ENCODE results near the gene SCUBE3. TPM values are rescaled to one million over a fixed set of nuclear protein-coding genes. Genes with fewer than 3 reads are reported as not detected.

SCUBE3 gene
- total RNA-seq, 1 donor from 2014 or later = 0.25 TPM

DNA sequence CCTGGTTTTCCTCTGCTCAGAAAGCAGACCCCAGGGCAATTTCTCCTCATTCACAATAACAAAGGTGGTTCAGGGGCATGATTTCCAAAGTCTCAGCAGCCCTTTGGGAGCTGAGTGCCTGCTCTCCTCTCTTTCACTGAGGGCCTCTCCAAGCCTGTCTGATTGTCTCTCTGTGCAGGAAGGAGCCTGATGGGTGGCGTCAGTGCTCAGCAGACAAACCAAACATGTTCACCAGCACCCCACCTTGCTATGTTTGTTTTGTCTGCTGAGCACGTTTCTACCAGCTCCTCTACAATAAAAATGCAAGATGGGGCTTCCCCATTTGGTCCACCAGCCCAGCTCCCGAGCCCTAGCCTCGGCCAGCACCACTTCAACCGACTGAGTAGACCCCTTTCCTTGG, 47.2 kb upstream of the SCUBE3 start:
- Mint-ChIP-seq H3K27ac (ENCODE audit: unreplicated experiment) (no peak overlapping the region), H3K4me3 (ENCODE audit: unreplicated experiment) (no peak overlapping the region)

GRCh38 chr6:35167505-35167904, 46.3 kb upstream of the SCUBE3 start:
- H3K4me1 Mint-ChIP-seq (ENCODE audit: low read depth, unreplicated experiment) = peaks cover 4% of the 10 kb centered on the region
- H3K4me3 Mint-ChIP-seq (ENCODE audit: unreplicated experiment) = no peak overlapping the region
- no peak for DNase-seq
- TF ChIP-seq CTCF (IDR thresholded peaks at IDR 0.05; ENCODE audit: partially characterized antibody, unreplicated experiment) = no peak
- no peak overlapping the region for H3K27ac Mint-ChIP-seq (ENCODE audit: unreplicated experiment)
- peaks cover 5% of the 10 kb centered on the region for H3K9me3 Mint-ChIP-seq (ENCODE audit: unreplicated experiment)
- H3K27me3 Mint-ChIP-seq (ENCODE audit: unreplicated experiment) = peaks cover 9% of the 10 kb centered on the region
- H3K36me3 Mint-ChIP-seq (ENCODE audit: unreplicated experiment) = no peaks in the 10 kb centered on the region

More for the DNA sequence above, 47.2 kb upstream of the SCUBE3 start:
- DNase-seq = no peak
- TF ChIP-seq CTCF (IDR thresholded peaks at IDR 0.05; ENCODE audit: partially characterized antibody, unreplicated experiment) = no peak
- Mint-ChIP-seq H3K9me3 (ENCODE audit: unreplicated experiment) (peaks cover 5% of the 10 kb centered on the region), H3K36me3 (ENCODE audit: unreplicated experiment) (no peaks in the 10 kb centered on the region), H3K27me3 (ENCODE audit: unreplicated experiment) (peaks cover 8% of the 10 kb centered on the region), H3K4me1 (ENCODE audit: low read depth, unreplicated experiment) (peaks cover 5% of the 10 kb centered on the region)

- Mint-ChIP-seq H3K4me3 (ENCODE audit: unreplicated experiment) (no peak overlapping the region), H3K27ac (ENCODE audit: unreplicated experiment) (no peak overlapping the region), H3K4me1 (ENCODE audit: low read depth, unreplicated experiment) (peaks cover 1% of the 10 kb centered on the region), H3K27me3 (ENCODE audit: unreplicated experiment) (peaks cover 10% of the 10 kb centered on the region), H3K9me3 (ENCODE audit: unreplicated experiment) (peaks cover 5% of the 10 kb centered on the region), H3K36me3 (ENCODE audit: unreplicated experiment) (no peaks in the 10 kb centered on the region)
- DNase-seq = no peak
- TF ChIP-seq CTCF (IDR thresholded peaks at IDR 0.05; ENCODE audit: partially characterized antibody, unreplicated experiment) = no peak
Observed at GRCh38 chr6:35168461-35168861, 45.3 kb upstream of the SCUBE3 start.

- no peak for DNase-seq
- no peaks in the 10 kb centered on the region for H3K36me3 Mint-ChIP-seq (ENCODE audit: unreplicated experiment)
- TF ChIP-seq CTCF (IDR thresholded peaks at IDR 0.05; ENCODE audit: partially characterized antibody, unreplicated experiment) = no peak
- H3K9me3 Mint-ChIP-seq (ENCODE audit: unreplicated experiment) = peaks cover 5% of the 10 kb centered on the region
- H3K27me3 Mint-ChIP-seq (ENCODE audit: unreplicated experiment) = peaks cover 10% of the 10 kb centered on the region
- no peak overlapping the region for H3K4me3 Mint-ChIP-seq (ENCODE audit: unreplicated experiment)
- H3K4me1 Mint-ChIP-seq (ENCODE audit: low read depth, unreplicated experiment) = no peaks in the 10 kb centered on the region
- H3K27ac Mint-ChIP-seq (ENCODE audit: unreplicated experiment) = no peak overlapping the region
Observed at GRCh38 chr6:35170166-35170565, 43.6 kb upstream of the SCUBE3 start.

DNA sequence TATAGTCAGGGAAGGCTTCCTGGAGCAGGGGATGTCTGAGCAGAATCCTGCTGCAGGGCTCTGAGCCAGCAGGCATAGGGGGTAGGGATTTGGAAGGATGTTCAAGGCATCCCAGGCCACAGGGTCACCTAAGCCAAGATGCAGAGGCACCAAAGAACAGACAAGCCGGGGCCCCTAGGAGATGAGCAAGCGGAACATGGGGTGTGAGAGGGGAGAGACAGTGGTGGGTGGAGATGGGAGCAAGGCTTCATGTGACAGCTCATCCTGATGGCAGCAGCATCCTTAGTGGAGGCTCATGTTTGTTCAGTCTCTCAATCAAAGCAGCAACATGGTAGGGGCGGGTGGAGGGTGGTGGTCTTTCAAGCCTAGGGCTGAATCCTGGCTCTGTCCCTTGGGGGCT, 42.9 kb upstream of the SCUBE3 start:
- no peak for DNase-seq
- peaks cover 5% of the 10 kb centered on the region for H3K9me3 Mint-ChIP-seq (ENCODE audit: unreplicated experiment)
- no peak overlapping the region for H3K27ac Mint-ChIP-seq (ENCODE audit: unreplicated experiment)
- TF ChIP-seq CTCF (IDR thresholded peaks at IDR 0.05; ENCODE audit: partially characterized antibody, unreplicated experiment) = no peak
- no peaks in the 10 kb centered on the region for H3K36me3 Mint-ChIP-seq (ENCODE audit: unreplicated experiment)
- H3K4me3 Mint-ChIP-seq (ENCODE audit: unreplicated experiment) = no peak overlapping the region
- peaks cover 10% of the 10 kb centered on the region for H3K27me3 Mint-ChIP-seq (ENCODE audit: unreplicated experiment)
- no peaks in the 10 kb centered on the region for H3K4me1 Mint-ChIP-seq (ENCODE audit: low read depth, unreplicated experiment)
